Calu3 (cell line): ENCODE data around the gene PKIG. TPM values are rescaled to one million over a fixed set of nuclear protein-coding genes. Genes with fewer than 3 reads are reported as not detected.

Experiments
- BruUV-seq: library from RNA; stranded (reverse); fragments of 400-500 nt; replicated peaks from 2 replicates; lab custom pipeline; 2021; lab: Mats Ljungman, UMichigan
- CTCF ChIA-PET: fragments of 300-600 bp; sonication (Branson Sonifier 250); formaldehyde crosslinking; loops from one replicate; lab custom pipeline; 2022; ENCODE audit warnings: antibody characterized with exemption; lab: Charles Lee
- DNase-seq: peaks from one replicate; pipeline ENCODE4 v3.0.0; 2022
- H3K27ac Mint-ChIP-seq: one replicate; pipeline ENCODE4 v1.8.0; 2022; ENCODE audit warnings: mixed read lengths; ENCODE audit not compliant: unreplicated experiment
- H3K27me3 Mint-ChIP-seq: one replicate; pipeline ENCODE4 v1.8.0; 2022; ENCODE audit warnings: mixed read lengths; ENCODE audit not compliant: unreplicated experiment
- H3K36me3 Mint-ChIP-seq: one replicate; pipeline ENCODE4 v1.8.0; 2022; ENCODE audit warnings: mild to moderate bottlenecking, moderate library complexity, mixed read lengths; ENCODE audit not compliant: insufficient read depth, unreplicated experiment
- H3K4me1 Mint-ChIP-seq: one replicate; pipeline ENCODE4 v1.8.0; 2022; ENCODE audit warnings: mild to moderate bottlenecking, low read depth, mixed read lengths; ENCODE audit not compliant: unreplicated experiment
- H3K4me3 Mint-ChIP-seq: one replicate; pipeline ENCODE4 v1.8.0; 2022; ENCODE audit warnings: mild to moderate bottlenecking, low read depth, moderate library complexity, mixed read lengths; ENCODE audit not compliant: unreplicated experiment
- H3K9me3 Mint-ChIP-seq: one replicate; pipeline ENCODE4 v1.8.0; 2022; ENCODE audit warnings: low read depth, mixed read lengths; ENCODE audit not compliant: unreplicated experiment
- CTCF ChIP-seq: fragments of 200-600 bp; IDR thresholded peaks from one replicate; pipeline ENCODE4 v1.8.0; 2022; ENCODE audit warnings: antibody characterized with exemption; ENCODE audit not compliant: unreplicated experiment
- intact Hi-C: fragments of 100-400 bp; cut with micrococcal nuclease; formaldehyde crosslinking; loops from one replicate; pipeline ENCODE4 v1.10.0; 2022; ENCODE audit not compliant: unreplicated experiment
- total RNA-seq: library from RNA; stranded (reverse); gene quantifications from 2 replicates; pipeline ENCODE4 v1.2.3, GENCODE V29; 2022

The PKIG gene
- total RNA-seq, 1 experiment from 2014 or later: 6.6 TPM

GRCh38 chr20:44649976-44650375 is 67.6 kb downstream of the PKIG start:
- no peaks in the 10 kb centered on the region for H3K4me1 Mint-ChIP-seq
- CTCF ChIA-PET: no interaction called here
- H3K27ac Mint-ChIP-seq: no peak overlapping the region
- intact Hi-C loops: no loop called here
- peaks cover 32% of the 10 kb centered on the region for H3K27me3 Mint-ChIP-seq
- H3K9me3 Mint-ChIP-seq: peaks cover 2% of the 10 kb centered on the region
- H3K4me3 Mint-ChIP-seq: no peak overlapping the region
- BruUV-seq: TSS peak; percentile 34
- TF ChIP-seq CTCF: no peak
- H3K36me3 Mint-ChIP-seq: peaks cover 15% of the 10 kb centered on the region
- no peak for DNase-seq

- intact Hi-C loops: no loop called here
- CTCF ChIA-PET: no interaction called here
Measured at GRCh38 chr20:44650771-44651433, 68.5 kb downstream of the PKIG start.

GRCh38 chr20:44651434-44651683 is 69.0 kb downstream of the PKIG start:
- no peaks in the 10 kb centered on the region for H3K4me1 Mint-ChIP-seq
- TF ChIP-seq CTCF: no peak
- intact Hi-C loops: no loop called here
- H3K27ac Mint-ChIP-seq: no peak overlapping the region
- peaks cover 46% of the 10 kb centered on the region for H3K27me3 Mint-ChIP-seq
- peaks cover 15% of the 10 kb centered on the region for H3K36me3 Mint-ChIP-seq
- H3K4me3 Mint-ChIP-seq: peak overlapping the region; percentile 69
- no peak for DNase-seq
- CTCF ChIA-PET: no interaction called here
- peaks cover 2% of the 10 kb centered on the region for H3K9me3 Mint-ChIP-seq
- no TSS peak for BruUV-seq

More at GRCh38 chr20:44650771-44651433, 68.5 kb downstream of the PKIG start:
- no peak overlapping the region for H3K27ac Mint-ChIP-seq
- no peak for TF ChIP-seq CTCF
- no peaks in the 10 kb centered on the region for H3K4me1 Mint-ChIP-seq
- peak overlapping the region; percentile 69 for H3K4me3 Mint-ChIP-seq
- peaks cover 2% of the 10 kb centered on the region for H3K9me3 Mint-ChIP-seq
- peaks cover 41% of the 10 kb centered on the region for H3K27me3 Mint-ChIP-seq
- peaks cover 15% of the 10 kb centered on the region for H3K36me3 Mint-ChIP-seq
- BruUV-seq: no TSS peak
- DNase-seq: no peak

- peak within 1 kb of the TSS; percentile 69 for H3K4me3 Mint-ChIP-seq
- TF ChIP-seq CTCF: peak; percentile 32
- peaks cover 2% of the 10 kb centered on the region for H3K9me3 Mint-ChIP-seq
- CTCF ChIA-PET: interaction anchor here (0.6 to 0.8 kb wide), 2 partner anchors 32 to 140 kb away, joined by 3 read pairs; no protein-coding TSS in a partner anchor
- peaks cover 51% of the 10 kb centered on the region for H3K27me3 Mint-ChIP-seq
- peak; percentile 83 for DNase-seq
- no peaks in the 10 kb centered on the region for H3K4me1 Mint-ChIP-seq
- BruUV-seq: no TSS peak
- peak within 1 kb of the TSS; percentile 2 for H3K27ac Mint-ChIP-seq
- peaks cover 15% of the 10 kb centered on the region for H3K36me3 Mint-ChIP-seq
- intact Hi-C loops: no loop called here
Measured at GRCh38 chr20:44651684-44652423, 69.5 kb downstream of the PKIG start, which contains the start of gene ADA. Gene ADA, minus strand, starts transcription at chr20:44651699. Its CDS starts 92 bp downstream, at chr20:44651607.
